H9 (cell line): ENCODE measurements around the gene APPBP2. TPM values are rescaled to one million over a fixed set of nuclear protein-coding genes. Genes with fewer than 3 reads are reported as not detected.
"Not testable (repeated sequence)": the region's sequence is repeated elsewhere in the genome, so short reads cannot be mapped to it uniquely, and the experiment has no call there.

Experiments
- DNase-seq: peaks from one replicate; pipeline ENCODE4 v3.0.0-alpha.2; 2017
- H2AFZ ChIP-seq: one replicate; pipeline ENCODE4 v1.6.1; 2013; ENCODE audit warnings: mild to moderate bottlenecking, low read length, control low read depth, moderate library complexity
- H2AK5ac ChIP-seq: 2 replicates; pipeline ENCODE4 v1.6.1; 2013; ENCODE audit warnings: low read length, control low read depth, mixed read lengths; ENCODE audit not compliant: insufficient read length
- H2BK120ac ChIP-seq: one replicate; pipeline ENCODE4 v1.6.1; 2013; ENCODE audit warnings: low read depth, mild to moderate bottlenecking, low read length, control low read depth, inconsistent platforms; ENCODE audit not compliant: poor library complexity, severe bottlenecking
- H2BK12ac ChIP-seq: 2 replicates; pipeline ENCODE4 v1.6.1; 2013; ENCODE audit warnings: low read length, control low read depth, mixed read lengths, low read depth; ENCODE audit not compliant: insufficient read length
- H2BK15ac ChIP-seq: 2 replicates; pipeline ENCODE4 v1.6.1; 2013; ENCODE audit warnings: low read depth, low read length, control low read depth
- H2BK20ac ChIP-seq: one replicate; pipeline ENCODE4 v1.6.1; 2013; ENCODE audit warnings: low read depth, mild to moderate bottlenecking, low read length, control low read depth, inconsistent platforms; ENCODE audit not compliant: poor library complexity, severe bottlenecking
- H2BK5ac ChIP-seq: 2 replicates; pipeline ENCODE4 v1.6.1; 2013; ENCODE audit warnings: low read length, control low read depth, mixed read lengths; ENCODE audit not compliant: insufficient read length
- H3K14ac ChIP-seq: 2 replicates; pipeline ENCODE4 v1.6.1; 2013; ENCODE audit warnings: low read length, control low read depth; ENCODE audit not compliant: insufficient read depth
- H3K18ac ChIP-seq: 2 replicates; pipeline ENCODE4 v1.6.1; 2013; ENCODE audit warnings: low read depth, mild to moderate bottlenecking, mixed read lengths, low read length, control low read depth; ENCODE audit not compliant: insufficient read length
- H3K23ac ChIP-seq: 2 replicates; pipeline ENCODE4 v1.6.1; 2013; ENCODE audit warnings: low read length, control low read depth, mixed read lengths, low read depth; ENCODE audit not compliant: insufficient read length
- H3K23me2 ChIP-seq: 2 replicates; pipeline ENCODE4 v1.6.1; 2013; ENCODE audit warnings: low read depth, mild to moderate bottlenecking, mixed read lengths, low read length, control low read depth; ENCODE audit not compliant: insufficient read length, poor library complexity, severe bottlenecking
- H3K27ac ChIP-seq: 2 replicates; pipeline ENCODE4 v1.5.1; 2013; ENCODE audit warnings: low read length, control low read depth, mixed read lengths, low read depth; ENCODE audit not compliant: insufficient read length
- H3K27me3 ChIP-seq: 2 replicates; pipeline ENCODE4 v1.6.1; 2013; ENCODE audit warnings: low read length, control low read depth, inconsistent platforms; ENCODE audit not compliant: insufficient read depth
- H3K4ac ChIP-seq: 2 replicates; pipeline ENCODE4 v1.6.1; 2013; ENCODE audit warnings: low read depth, mild to moderate bottlenecking, control low read depth, inconsistent platforms, low read length, moderate library complexity
- H3K4me1 ChIP-seq: 2 replicates; pipeline ENCODE4 v1.6.1; 2013; ENCODE audit warnings: low read length, control low read depth, inconsistent platforms; ENCODE audit not compliant: insufficient read depth
- H3K4me2 ChIP-seq: 2 replicates; pipeline ENCODE4 v1.6.1; 2013; ENCODE audit warnings: low read length, control low read depth, mixed read lengths; ENCODE audit not compliant: insufficient read length, insufficient read depth
- H3K56ac ChIP-seq: 2 replicates; pipeline ENCODE4 v1.6.1; 2013; ENCODE audit warnings: low read depth, mild to moderate bottlenecking, mixed read lengths, low read length, control low read depth; ENCODE audit not compliant: insufficient read length
- H3K79me1 ChIP-seq: 2 replicates; pipeline ENCODE4 v1.6.1; 2013; ENCODE audit warnings: low read depth, mild to moderate bottlenecking, moderate library complexity, low read length, control low read depth, inconsistent platforms; ENCODE audit not compliant: insufficient read depth, poor library complexity, severe bottlenecking
- H3K79me2 ChIP-seq: 2 replicates; pipeline ENCODE4 v1.6.1; 2013; ENCODE audit warnings: low read length, control low read depth, inconsistent platforms; ENCODE audit not compliant: insufficient read depth
- H3K9ac ChIP-seq: 2 replicates; pipeline ENCODE4 v1.6.1; 2013; ENCODE audit warnings: low read length, control low read depth, mixed read lengths; ENCODE audit not compliant: insufficient read length; ENCODE audit errors: extremely low read depth
- H3K9me3 ChIP-seq: one replicate; pipeline ENCODE4 v1.6.1; 2013; ENCODE audit warnings: low read depth, low read length, inconsistent platforms; ENCODE audit not compliant: control insufficient read depth
- H3T11ph ChIP-seq: one replicate; pipeline ENCODE4 v1.6.1; 2013; ENCODE audit warnings: mild to moderate bottlenecking, low read length, control low read depth, inconsistent platforms
- H4K20me1 ChIP-seq: one replicate; pipeline ENCODE4 v1.6.1; 2013; ENCODE audit not compliant: control insufficient read depth, insufficient read length, insufficient read depth
- H4K5ac ChIP-seq: 2 replicates; pipeline ENCODE4 v1.6.1; 2013; ENCODE audit warnings: low read depth, mild to moderate bottlenecking, mixed read lengths, low read length, control low read depth; ENCODE audit not compliant: insufficient read length
- H4K8ac ChIP-seq: replicated peaks from 2 replicates; pipeline ENCODE4 v1.6.1; 2013; ENCODE audit warnings: low read length, control low read depth, mixed read lengths, low read depth; ENCODE audit not compliant: insufficient read length
- H4K91ac ChIP-seq: 2 replicates; pipeline ENCODE4 v1.6.1; 2013; ENCODE audit warnings: low read depth, mild to moderate bottlenecking, moderate library complexity, mixed read lengths, low read length, control low read depth; ENCODE audit not compliant: insufficient read length
- H3K27ac Mint-ChIP-seq, 3 experiments: 2 replicates in 2 of 3; 3 replicates in 1 of 3; pipeline ENCODE4 v1.8.0; 2020 to 2021; ENCODE audit warnings: mixed read lengths in 3 of 3, mild to moderate bottlenecking in 1 of 3, moderate library complexity in 1 of 3
- H3K27me3 Mint-ChIP-seq: 2 replicates; pipeline ENCODE4 v1.8.0; 2021; ENCODE audit warnings: low read depth, mild to moderate bottlenecking, moderate library complexity, mixed read lengths
- H3K36me3 Mint-ChIP-seq, 3 experiments: 2 replicates in 2 of 3; 3 replicates in 1 of 3; pipeline ENCODE4 v1.8.0; 2020 to 2021; ENCODE audit warnings: low read depth in 3 of 3, mixed read lengths in 3 of 3; ENCODE audit not compliant: insufficient read depth in 1 of 3
- H3K4me1 Mint-ChIP-seq, 2 experiments: 2 replicates each; pipeline ENCODE4 v1.8.0; 2020; ENCODE audit warnings: mixed read lengths in 2 of 2
- H3K4me3 Mint-ChIP-seq, 2 experiments: 2 replicates in 1 of 2; 3 replicates in 1 of 2; pipeline ENCODE4 v1.8.0; 2020 to 2021; ENCODE audit warnings: mild to moderate bottlenecking in 2 of 2, mixed read lengths in 2 of 2, moderate library complexity in 1 of 2
- H3K9me3 Mint-ChIP-seq, 2 experiments: 2 replicates in 1 of 2; 3 replicates in 1 of 2; pipeline ENCODE4 v1.8.0; 2020; ENCODE audit warnings: mild to moderate bottlenecking in 2 of 2, mixed read lengths in 2 of 2, moderate library complexity in 1 of 2
- CTCF ChIP-seq: fragments of 200-600 bp; sonication (generic); conservative IDR thresholded peaks from 3 replicates; pipeline ENCODE4 v1.8.0; 2021; ENCODE audit warnings: antibody characterized with exemption, mild to moderate bottlenecking
- WGBS: extraction: QIAGEN DNeasy Blood & Tissue Kit; methylation state at CpG from one replicate; pipeline ENCODE4 v1.1.7; 2013; ENCODE audit warnings: missing lambda C conversion rate, low lambda C conversion rate, mixed read lengths; ENCODE audit not compliant: insufficient read length; ENCODE audit errors: extremely low coverage; 5-methylcytosine and 5-hydroxymethylcytosine counted together
- total RNA-seq: library from RNA; stranded (reverse); gene quantifications from 2 replicates; pipeline ENCODE4 v1.2.1, GENCODE V29; 2021

Gene APPBP2
- total RNA-seq, 1 experiment from 2014 or later: 17.0 TPM

- Histone ChIP-seq H3K4ac (no peak overlapping the region), H3K4me1 (no peaks in the 10 kb centered on the region; the same call in 1 of the 2 replicates), H3K27ac (no peak overlapping the region), H3K14ac (peak overlapping the region; percentile 90; the same call in 1 of the 2 replicates), H4K8ac (no peak overlapping the region), H4K91ac (no peak overlapping the region), H4K5ac (no peak overlapping the region), H3K23me2 (no peaks in the 10 kb centered on the region), H3T11ph (no peak overlapping the region), H3K9ac (no peak overlapping the region), H2BK5ac (no peak overlapping the region), H2BK15ac (no peak overlapping the region), H2BK20ac (no peak overlapping the region), H2AK5ac (no peak overlapping the region), H3K56ac (no peak overlapping the region), H3K79me1 (no peaks in the 10 kb centered on the region), H3K79me2 (no peaks in the 10 kb centered on the region), H2BK120ac (no peak overlapping the region), H3K4me2 (peak overlapping the region; percentile 19), H2BK12ac (no peak overlapping the region), H2AFZ (no peak overlapping the region), H3K27me3 (no peaks in the 10 kb centered on the region), H3K9me3 (no peaks in the 10 kb centered on the region), H3K18ac (peak overlapping the region; percentile 52), H4K20me1 (no peaks in the 10 kb centered on the region), H3K23ac (no peak overlapping the region)
- peaks cover 3 to 7% of the 10 kb centered on the region in 2 experiments; a peak in 4 of 5 replicates for H3K9me3 Mint-ChIP-seq
- no peaks in the 10 kb centered on the region for H3K36me3 Mint-ChIP-seq
- DNase-seq: peak; percentile 87
- peaks cover 14 to 15% of the 10 kb centered on the region in 2 experiments for H3K4me1 Mint-ChIP-seq
- TF ChIP-seq CTCF: peak; percentile 100
- WGBS: no CpG with 5 or more reads among the region's 66 CpGs
- peak overlapping the region; percentile 66 to 77 for H3K4me3 Mint-ChIP-seq
- no peak overlapping the region for H3K27ac Mint-ChIP-seq
- peaks cover 10% of the 10 kb centered on the region for H3K27me3 Mint-ChIP-seq
Observed at GRCh38 chr17:60421273-60422161, 104.5 kb downstream of the APPBP2 start.

GRCh38 chr17:60419875-60420274, 106.2 kb downstream of the APPBP2 start:
- H3K56ac ChIP-seq, H3K79me1 ChIP-seq, H2AFZ ChIP-seq, H3K14ac ChIP-seq, H3T11ph ChIP-seq, H3K27ac Mint-ChIP-seq, H4K91ac ChIP-seq, H3K4me2 ChIP-seq, DNase-seq, H3K9ac ChIP-seq, H3K4me3 Mint-ChIP-seq, H2BK20ac ChIP-seq, H3K9me3 ChIP-seq, H4K8ac ChIP-seq, H2BK120ac ChIP-seq, H3K23me2 ChIP-seq, H4K20me1 ChIP-seq, H3K23ac ChIP-seq, H2BK12ac ChIP-seq, H3K9me3 Mint-ChIP-seq, H2BK5ac ChIP-seq, H4K5ac ChIP-seq, H2BK15ac ChIP-seq, H2AK5ac ChIP-seq, H3K4ac ChIP-seq, H3K36me3 Mint-ChIP-seq, H3K79me2 ChIP-seq, H3K18ac ChIP-seq, H3K4me1 ChIP-seq, H3K27ac ChIP-seq, H3K27me3 ChIP-seq: not testable (repeated sequence)
- Mint-ChIP-seq H3K27me3 (peaks cover 10% of the 10 kb centered on the region), H3K4me1 (peaks cover 14 to 15% of the 10 kb centered on the region in 2 experiments)
- no CpG with 5 or more reads among the region's 7 CpGs for WGBS
